ENCODE measurements around the gene RXFP4.

The RXFP4 gene

DNA sequence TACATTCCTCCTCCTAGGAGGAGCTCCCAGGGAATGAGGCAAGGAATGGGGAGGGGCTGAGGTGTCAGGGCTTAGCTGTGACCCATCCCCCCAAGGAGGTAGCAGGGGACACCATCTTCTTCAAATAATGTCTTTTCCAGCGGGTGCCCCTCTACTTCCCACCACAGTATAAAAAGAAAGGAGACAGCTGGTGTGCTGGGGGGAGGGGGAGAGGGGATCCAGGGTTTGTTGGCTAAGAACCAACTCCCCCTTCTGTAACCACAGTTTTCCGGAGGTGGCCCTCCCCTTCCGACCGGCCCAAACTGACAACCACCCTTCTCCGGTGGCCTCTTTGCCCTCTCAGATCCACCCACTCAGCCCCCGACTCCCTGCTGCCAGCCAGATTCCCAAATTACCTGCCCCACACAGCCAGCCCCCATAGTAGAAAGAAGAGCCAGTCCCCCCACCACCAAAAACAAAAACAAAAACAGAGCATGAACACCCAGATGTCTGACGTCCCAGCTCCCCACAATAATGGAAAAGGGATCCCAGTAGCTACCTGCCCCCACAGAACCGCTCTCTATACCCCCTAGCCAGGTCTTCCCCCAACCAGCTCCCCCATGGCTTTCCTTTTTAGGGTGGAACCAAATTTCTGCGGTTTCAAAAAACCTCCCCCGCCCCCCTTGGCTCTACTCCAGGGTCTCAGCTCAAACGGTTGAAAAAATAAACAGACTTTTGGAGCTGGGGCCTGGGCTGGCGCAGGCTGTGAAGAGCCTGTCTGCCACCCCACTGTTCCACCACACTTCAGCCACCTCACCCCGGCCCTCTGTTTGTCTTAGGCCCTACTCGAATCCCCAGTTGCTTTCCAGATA, 34.8 kb downstream of the RXFP4 start:
- peak overlapping the region; percentile 87 to 94 for H3K4me3 ChIP-seq (replicated peaks in 1 of 2; ENCODE audit: low read depth in 2 of 2, low read length in 2 of 2)
- TF ChIP-seq, protein P1, sequence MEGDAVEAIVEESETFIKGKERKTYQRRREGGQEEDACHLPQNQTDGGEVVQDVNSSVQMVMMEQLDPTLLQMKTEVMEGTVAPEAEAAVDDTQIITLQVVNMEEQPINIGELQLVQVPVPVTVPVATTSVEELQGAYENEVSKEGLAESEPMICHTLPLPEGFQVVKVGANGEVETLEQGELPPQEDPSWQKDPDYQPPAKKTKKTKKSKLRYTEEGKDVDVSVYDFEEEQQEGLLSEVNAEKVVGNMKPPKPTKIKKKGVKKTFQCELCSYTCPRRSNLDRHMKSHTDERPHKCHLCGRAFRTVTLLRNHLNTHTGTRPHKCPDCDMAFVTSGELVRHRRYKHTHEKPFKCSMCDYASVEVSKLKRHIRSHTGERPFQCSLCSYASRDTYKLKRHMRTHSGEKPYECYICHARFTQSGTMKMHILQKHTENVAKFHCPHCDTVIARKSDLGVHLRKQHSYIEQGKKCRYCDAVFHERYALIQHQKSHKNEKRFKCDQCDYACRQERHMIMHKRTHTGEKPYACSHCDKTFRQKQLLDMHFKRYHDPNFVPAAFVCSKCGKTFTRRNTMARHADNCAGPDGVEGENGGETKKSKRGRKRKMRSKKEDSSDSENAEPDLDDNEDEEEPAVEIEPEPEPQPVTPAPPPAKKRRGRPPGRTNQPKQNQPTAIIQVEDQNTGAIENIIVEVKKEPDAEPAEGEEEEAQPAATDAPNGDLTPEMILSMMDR (IDR thresholded peaks at IDR 0.05; ENCODE audit: low read depth, low read length) = no peak
- peak; percentile 69 to 76 for DNase-seq (ENCODE audit: low read depth in 2 of 2)

GRCh38 chr1:155976913-155977689, 35.7 kb downstream of the RXFP4 start:
- DNase-seq (ENCODE audit: low read depth in 2 of 2) = no peak
- H3K4me3 ChIP-seq (replicated peaks in 1 of 2; ENCODE audit: low read depth in 2 of 2, low read length in 2 of 2) = peak overlapping the region; percentile 87 to 94
- TF ChIP-seq, protein P1 (IDR thresholded peaks at IDR 0.05; ENCODE audit: low read depth, low read length) = no peak

DNA sequence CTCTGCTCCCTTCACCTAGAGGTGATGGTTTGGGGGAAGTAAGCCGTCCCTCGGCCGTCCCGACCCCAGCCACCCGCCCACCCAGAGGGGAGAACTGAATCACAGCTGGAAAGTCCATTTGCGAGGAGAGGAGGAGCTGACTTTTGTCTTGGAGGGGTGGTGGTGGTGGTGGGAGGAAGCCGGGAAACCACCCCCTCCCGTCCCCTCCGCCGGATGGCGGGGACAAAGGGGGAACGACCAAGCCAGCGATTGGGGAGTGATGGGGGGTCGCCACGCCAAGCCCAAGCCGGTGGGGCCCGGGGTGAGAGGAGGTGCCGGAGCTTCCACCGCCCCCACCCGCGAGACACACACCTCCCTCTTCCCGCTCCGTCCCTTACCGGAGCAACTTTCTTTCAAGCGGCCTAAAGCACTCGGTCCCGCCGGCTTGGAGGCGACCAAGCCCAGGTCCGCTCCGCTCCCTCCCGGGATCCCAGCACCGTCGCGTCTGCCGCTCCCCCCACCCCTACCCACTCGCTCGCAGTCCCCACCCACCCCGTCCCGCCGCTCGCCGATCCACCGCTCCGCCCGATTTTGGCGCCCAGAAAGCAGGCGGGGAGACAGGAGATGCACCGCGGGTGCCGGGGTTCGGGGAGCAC, 36.4 kb downstream of the RXFP4 start:
- no peak for DNase-seq (ENCODE audit: low read depth in 2 of 2)
- H3K4me3 ChIP-seq (replicated peaks in 1 of 2; ENCODE audit: low read depth in 2 of 2, low read length in 2 of 2) = peak overlapping the region; percentile 87 to 94
- TF ChIP-seq, protein P1 (IDR thresholded peaks at IDR 0.05; ENCODE audit: low read depth, low read length) = no peak

GRCh38 chr1:155978325-155978972, 37.0 kb downstream of the RXFP4 start, which contains the start of gene ARHGEF2:
Gene ARHGEF2 (minus strand): TSS chr1:155978547. CDS start chr1:155978427, 120 bp downstream.
- TF ChIP-seq, protein P1 (IDR thresholded peaks at IDR 0.05; ENCODE audit: low read depth, low read length) = peak; percentile 22
- H3K4me3 ChIP-seq (replicated peaks in 1 of 2; ENCODE audit: low read depth in 2 of 2, low read length in 2 of 2) = peak within 1 kb of the TSS; percentile 87 to 94
- DNase-seq (ENCODE audit: low read depth in 2 of 2) = peak; percentile 56 to 61

- DNase-seq (ENCODE audit: low read depth in 2 of 2) = peak; percentile 49 to 50
- TF ChIP-seq, protein P1 (IDR thresholded peaks at IDR 0.05; ENCODE audit: low read depth, low read length) = no peak
These were observed 37.6 kb downstream of the RXFP4 start for GRCh38 chr1:155978973-155979429.

More at GRCh38 chr1:155978973-155979429, 37.6 kb downstream of the RXFP4 start:
- H3K4me3 ChIP-seq (replicated peaks in 1 of 2; ENCODE audit: low read depth in 2 of 2, low read length in 2 of 2) = peak overlapping the region; percentile 87 to 94
